Measurements from ENCODE around the gene RCVRN. TPM values are rescaled to one million over a fixed set of nuclear protein-coding genes. Genes with fewer than 3 reads are reported as not detected.
A peak's percentile ranks its signal among the peaks of the same experiment; 100 is the strongest.
"Not testable (repeated sequence)": the region's sequence is repeated elsewhere in the genome, so short reads cannot be mapped to it uniquely, and the experiment has no call there.

RCVRN gene
- total RNA-seq, 1 experiment from 2014 or later = not detected

- no peak for DNase-seq (ENCODE audit: low read depth)
Observed at GRCh38 chr17:9922012-9922848, 17.2 kb upstream of the RCVRN start.

DNA sequence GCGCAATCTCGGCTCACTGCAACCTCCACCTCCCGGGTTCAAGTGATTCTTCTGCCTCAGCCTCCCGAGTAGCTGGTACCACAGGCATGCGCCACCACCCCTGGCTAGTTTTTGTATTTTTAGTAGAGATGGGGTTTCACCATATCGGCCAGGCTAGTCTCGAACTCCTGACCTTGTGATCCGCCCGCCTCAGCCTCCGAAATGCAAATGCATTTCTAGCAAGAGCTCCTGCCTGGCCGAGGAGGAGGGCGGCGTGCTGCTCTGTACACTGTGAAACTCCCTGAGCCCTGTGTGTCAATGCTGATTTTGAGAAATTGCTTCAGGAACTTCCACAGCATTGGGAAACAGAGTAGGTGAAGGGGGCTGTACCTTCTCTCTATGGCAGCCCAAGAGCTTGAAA lies 16.1 kb upstream of the RCVRN start:
- DNase-seq (ENCODE audit: low read depth) = not testable (repeated sequence)

- no peak for DNase-seq (ENCODE audit: low read depth)
Observed at GRCh38 chr17:9918804-9919352, 13.8 kb upstream of the RCVRN start.

DNA sequence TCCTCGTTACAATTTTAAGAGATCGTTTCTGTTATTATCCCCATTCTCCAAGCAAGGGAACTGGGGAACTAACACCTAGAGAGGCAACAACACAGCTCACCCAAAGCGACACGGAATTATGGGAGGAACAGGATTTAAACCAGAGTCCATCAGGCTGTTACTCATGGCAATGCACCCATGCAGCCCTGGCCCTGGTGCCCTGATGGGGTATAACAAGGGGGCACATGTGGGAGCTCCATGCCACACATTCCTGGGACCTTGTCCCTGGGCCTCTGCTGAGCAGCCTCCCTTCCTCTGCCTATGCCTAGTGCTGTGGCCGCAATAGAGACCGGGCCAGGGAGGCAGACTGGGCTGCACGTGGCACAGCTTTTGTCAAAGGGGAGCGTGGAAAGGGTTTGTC lies 13.3 kb upstream of the RCVRN start:
- no peak for DNase-seq (ENCODE audit: low read depth)

DNA sequence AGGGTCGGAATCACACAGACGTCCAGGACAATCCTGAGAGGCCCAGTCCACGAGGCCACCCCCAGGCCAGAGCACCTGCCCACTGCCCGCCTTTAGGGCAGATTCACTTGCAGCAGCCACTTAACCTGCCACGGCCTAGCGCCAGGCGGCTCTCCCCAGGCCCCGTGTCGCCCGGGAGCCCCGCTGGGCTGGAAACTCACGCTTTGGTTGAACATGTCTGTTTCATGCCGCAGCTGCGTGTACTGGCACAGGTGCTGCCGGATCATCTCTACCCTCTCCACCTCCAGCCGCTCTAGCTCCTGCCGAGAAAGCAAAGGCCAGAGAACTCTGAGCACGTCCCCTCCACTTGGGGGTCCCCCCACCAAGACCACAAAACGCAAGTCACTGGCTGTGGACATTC lies 12.7 kb upstream of the RCVRN start:
- DNase-seq (ENCODE audit: low read depth) = no peak

DNA sequence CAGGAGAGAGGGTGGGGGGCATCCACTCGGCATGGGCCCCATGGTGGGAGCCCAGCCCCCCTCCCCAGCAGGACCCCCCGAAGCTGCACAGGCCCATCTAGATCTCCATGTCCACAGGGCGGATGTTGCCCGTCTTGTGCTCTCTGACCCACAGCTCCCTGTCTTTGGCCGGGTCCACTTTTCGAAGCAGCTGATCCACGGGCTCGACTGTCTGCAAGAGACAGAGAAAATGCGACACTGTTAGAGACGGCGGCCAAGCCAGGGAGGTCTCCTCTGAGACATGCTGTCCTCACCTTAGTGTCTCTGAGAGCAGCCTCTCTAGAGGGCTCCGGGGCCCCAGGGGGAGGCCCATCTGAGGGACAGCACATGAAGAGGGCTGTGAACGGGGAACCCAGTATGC lies 12.1 kb upstream of the RCVRN start:
- no peak for DNase-seq (ENCODE audit: low read depth)

DNA sequence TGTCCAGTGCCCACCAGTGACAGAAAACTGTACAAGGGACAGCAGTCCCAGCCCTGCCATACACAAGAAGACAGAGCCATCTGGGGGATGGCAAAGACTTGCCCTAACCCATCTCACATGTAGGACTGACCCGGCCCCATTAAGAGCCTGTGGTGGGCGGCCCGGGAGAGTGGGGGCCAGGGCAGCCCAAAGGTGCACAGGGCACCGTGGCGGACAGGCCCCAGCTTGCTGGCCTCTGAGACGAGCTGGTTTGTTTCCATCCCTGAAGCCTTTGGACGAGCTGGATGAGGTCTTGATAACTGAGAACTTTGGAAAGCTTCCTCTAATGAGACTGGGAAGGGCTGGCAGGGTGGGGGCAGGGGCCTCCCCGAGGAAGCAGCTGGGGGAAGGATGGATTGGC lies 11.0 kb upstream of the RCVRN start:
- no peak for DNase-seq (ENCODE audit: low read depth)

GRCh38 chr17:9913476-9913875 lies 8.4 kb upstream of the RCVRN start:
- no peak for DNase-seq (ENCODE audit: low read depth)

DNA sequence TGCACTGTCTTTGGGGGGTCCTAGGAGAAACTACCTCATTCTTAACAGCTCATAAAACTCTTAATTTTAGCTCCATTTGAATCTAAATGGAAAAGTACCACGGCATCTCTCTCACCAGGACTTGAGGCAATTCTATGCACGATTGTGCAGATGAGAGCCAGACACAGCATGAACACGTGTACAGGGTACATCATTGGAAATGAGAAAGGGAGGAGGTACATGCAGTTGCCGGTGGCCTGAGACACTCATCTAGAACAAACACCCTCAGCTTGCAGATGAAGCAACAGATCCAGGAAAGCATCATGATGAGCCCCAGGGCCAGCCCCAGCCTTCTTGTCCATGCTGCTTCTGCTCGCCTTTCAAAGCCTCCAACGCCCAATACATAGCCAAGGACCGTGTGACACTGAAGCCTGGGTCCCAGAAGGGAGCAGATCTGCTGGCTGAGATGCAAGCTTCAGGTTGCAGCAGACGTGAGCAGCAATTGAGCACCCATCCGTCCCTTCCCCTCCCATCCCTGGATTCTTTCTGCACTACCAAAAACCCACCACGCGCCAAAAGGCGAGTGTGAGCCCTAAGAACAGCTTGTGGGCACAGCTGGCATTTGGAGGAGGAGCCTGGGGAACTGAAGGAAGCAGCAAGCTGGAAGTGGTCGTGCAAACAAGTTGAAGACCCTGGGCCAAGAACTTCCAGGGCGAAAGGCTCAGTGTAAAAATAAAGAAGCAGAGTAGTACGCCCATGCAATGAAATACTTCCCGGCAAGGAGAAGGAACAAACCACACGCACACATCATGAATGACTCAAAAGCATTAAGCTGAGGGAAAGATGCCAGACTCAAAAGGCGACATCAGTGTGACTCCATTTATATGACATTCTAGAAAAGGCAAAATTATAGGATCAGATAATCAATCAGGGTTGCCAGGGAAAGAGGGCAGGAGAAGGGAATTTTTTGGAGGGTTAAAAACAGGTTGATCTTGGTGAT lies 7.3 kb upstream of the RCVRN start:
- DNase-seq (ENCODE audit: low read depth) = no peak

- no peak for DNase-seq (ENCODE audit: low read depth)
Observed at GRCh38 chr17:9911089-9911488, 6.0 kb upstream of the RCVRN start.

DNA sequence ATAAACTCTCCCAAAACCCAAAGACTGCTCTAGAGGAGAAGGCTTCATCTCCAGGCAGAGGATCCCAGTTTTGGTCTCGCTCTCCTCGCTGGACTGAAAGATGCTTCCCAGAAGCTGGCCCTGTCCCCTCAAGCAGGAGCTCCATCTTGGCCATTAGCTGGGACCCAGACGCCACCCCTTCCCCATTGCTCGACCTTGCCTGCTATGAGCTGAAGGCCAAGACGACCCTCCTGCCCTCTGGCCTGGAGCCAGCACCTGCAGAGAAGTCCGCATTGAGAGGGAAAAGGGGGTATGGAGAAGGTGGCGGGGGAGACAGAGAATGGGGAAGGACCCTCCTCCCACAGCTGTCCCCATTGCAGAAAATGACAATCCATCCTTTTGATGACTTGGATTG lies 3.6 kb upstream of the RCVRN start:
- DNase-seq (ENCODE audit: low read depth) = no peak

- no peak for DNase-seq (ENCODE audit: low read depth)
Observed at GRCh38 chr17:9907883-9908648, 3.0 kb upstream of the RCVRN start.

- no peak for DNase-seq (ENCODE audit: low read depth)
Observed at GRCh38 chr17:9907131-9907530, 2.1 kb upstream of the RCVRN start.

DNA sequence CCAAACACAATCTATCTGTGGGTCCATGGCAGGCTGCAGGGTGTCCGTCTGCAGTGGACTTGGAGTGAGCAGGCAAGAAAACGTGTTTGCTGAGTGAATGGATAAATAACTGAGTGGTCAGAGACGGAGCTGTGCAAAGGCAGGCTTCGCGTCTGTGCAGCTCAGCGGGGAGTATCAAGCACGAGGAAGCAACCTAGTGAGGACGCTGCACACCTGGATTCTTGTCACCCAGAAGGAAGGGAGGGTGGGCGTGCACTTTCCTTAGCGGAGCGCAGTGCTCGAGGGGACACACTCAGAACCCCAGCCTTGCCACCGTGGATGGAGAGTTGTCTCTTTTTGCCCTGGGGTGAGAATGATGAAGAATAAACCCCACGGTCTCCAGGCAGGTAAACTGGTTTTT lies 1.5 kb upstream of the RCVRN start:
- no peak for DNase-seq (ENCODE audit: low read depth)

GRCh38 chr17:9905902-9906301 lies 831 bp upstream of the RCVRN start:
- peak; percentile 34 for DNase-seq (ENCODE audit: low read depth)

DNA sequence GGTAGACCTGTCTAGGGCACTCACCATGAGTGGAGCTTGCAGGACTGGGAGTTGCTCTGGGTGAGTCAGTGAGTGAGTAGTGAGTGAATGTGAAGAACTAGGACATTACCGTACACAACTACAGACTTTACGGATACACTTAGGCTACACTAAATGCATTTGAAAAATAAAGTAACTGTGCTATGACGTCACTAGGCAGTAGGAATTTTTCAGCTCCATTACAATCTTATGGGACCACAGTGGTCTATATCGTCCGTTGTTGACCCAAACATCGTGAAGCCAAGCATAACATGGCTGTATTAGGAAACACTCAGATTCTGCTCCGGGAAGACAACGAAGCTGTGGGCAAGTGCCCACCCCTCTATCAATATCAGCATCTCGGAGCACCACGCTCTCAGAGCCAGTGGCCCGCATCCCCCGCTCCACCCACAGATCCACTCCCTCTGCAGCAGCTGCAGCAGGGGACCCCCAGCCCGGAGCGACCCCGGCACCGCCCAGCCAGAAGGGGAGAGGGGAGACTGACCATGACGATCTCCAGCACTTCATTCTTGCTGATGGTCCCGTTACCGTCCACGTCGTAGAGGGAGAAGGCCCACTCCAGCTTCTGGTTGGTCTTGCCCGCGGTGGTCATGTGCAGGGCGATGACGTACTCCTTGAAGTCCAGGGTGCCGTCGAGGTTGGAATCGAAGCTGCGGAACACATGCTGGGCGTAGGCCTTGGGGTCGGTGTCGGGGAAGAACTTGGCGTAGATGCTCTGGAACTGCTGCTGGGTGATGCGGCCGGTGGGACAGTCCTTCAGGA lies 594 bp downstream of the RCVRN start:
- no peak for DNase-seq (ENCODE audit: low read depth)

GRCh38 chr17:9902120-9902519 lies 3.0 kb downstream of the RCVRN start:
- DNase-seq (ENCODE audit: low read depth) = no peak

GRCh38 chr17:9900784-9901183 lies 4.3 kb downstream of the RCVRN start:
- peak; percentile 72 for DNase-seq (ENCODE audit: low read depth)

DNA sequence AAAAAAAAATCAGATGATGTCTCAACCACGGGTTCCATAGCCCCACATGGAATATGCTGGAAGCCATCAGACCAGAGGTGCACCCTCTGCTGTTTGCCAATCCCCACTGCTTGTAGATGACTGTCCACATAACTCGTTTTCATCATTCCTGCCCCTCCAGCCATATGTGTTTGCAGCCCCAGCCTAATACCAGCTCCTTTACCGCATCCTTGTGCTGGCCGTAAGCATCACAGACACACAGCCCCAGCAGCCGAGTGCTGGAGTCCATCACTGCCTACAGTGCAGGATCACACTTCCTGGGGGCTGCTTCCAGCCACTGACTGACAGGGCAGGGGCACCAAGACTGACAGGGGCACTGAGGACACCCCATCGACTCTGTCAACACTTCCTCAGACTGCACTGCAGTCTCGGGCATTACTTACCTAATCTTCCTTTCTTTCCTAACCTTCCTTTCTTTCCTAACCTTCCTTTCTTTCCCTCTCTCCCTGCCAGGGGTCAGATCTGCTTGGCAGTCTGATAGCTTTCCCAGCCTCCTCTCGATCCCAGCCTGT lies 5.0 kb downstream of the RCVRN start:
- no peak for DNase-seq (ENCODE audit: low read depth)

All from HT1080 (cell line).